ENCODE data around the gene TRAK1.

TRAK1 gene

GRCh38 chr3:42068303-42069088 is 22.7 kb upstream of the TRAK1 start:
- no peak for DNase-seq

DNA sequence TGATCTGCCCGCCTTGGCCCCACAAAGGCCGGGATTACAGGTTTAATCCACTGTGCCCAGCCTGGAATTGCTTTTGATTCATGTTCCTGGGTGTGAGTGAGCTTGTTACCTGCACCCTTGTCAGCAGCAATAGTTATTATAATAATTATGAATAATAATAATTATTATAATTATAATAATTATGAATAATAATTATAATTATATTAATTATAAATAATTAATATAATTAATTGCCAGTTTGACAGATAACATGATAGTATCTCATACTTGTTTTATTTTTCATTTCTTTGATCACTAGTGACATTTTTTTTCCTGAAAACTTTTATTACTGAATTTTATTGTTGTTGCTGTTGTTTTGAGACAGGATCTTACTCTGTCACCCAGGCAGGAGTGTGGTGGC is 21.1 kb upstream of the TRAK1 start:
- no peak for DNase-seq

- DNase-seq = no peak
Measured at GRCh38 chr3:42070524-42070923, 20.6 kb upstream of the TRAK1 start.

DNA sequence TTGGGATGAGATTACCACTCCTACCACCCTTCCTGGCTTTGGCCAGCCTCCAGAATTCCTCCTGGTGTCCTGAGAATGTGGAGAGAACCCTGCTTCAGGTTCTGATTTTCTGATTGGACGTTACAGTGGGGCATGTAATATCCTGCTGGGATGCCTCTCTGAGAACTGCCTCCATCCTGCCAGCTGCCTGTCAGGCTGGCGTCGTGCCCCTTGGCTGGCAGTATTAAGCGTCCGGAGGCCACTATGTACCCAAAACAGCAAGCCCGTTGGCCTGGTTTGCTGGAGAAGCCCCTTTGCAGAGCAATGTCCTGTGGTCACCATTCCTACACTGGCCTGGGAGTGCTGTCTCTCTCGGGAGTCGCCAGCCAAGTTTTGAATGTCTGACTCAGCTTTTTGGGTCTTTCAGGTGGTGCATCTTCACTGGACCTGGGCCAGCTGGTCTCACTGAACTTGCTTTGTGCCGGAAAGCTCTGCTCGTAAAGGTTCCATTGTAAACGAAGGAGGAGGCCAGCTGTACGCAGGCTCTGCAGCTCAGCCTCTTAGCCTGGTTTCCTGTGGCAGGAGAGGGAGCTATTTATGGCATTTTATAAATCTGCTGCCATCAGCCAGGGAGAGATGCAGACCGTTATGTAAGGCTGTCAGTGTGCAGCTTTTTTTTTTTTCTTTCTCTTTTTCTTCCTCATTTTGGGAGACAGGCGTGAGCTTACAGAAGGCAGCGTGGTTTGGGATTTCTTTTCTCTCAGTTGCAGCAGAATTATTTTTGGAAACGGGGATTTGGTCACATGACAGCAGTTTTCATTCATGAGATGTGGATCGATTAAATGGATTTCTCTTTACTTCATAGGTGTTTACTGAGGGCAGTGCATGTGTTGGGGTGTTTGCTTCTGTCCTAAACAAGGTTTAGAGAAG is 19.0 kb upstream of the TRAK1 start:
- peak; percentile 90 for DNase-seq

DNA sequence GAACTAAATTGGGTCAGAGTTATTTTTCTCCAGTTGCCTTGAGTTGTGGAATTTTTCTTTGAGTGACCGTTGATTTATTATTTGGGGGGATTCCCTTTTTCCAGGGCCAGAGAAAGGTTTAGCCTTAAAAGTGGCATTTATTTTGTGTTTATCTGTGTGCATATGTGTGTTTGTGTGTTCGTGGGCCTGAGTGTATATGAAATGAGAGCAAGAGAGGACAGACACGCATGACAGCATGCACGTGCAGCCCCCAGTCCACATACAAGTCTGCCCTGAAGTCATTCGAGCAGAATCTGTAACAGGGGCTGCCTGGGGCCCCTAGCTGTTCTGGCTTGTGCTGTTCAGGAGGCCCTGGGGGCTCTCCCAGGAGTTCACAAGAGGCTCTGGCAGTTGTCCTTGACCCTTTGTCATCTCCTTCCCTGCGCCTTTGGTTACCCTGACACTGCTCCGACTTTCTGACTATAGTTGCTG is 18.3 kb upstream of the TRAK1 start:
- DNase-seq = peak; percentile 48

GRCh38 chr3:42077785-42078184 is 13.4 kb upstream of the TRAK1 start:
- no peak for DNase-seq

DNA sequence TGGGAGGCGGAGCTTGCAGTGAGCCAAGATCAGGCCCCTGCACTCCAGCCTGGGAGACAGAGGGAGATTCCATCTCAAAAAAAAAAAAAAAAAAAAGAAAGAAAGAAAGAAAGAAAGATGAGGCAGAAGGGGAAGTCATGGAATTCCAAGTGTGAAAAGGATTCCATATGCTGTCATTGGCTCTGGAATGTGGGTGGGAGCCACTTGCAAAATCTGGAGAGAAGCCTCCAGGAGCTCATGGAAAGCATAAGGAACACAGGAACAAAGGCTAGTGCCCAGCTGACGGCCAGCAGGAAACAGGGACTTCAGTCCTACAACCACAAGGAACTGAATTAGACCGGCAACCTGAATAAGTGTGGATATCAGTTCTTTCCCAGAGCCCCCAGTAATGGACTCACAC is 12.5 kb upstream of the TRAK1 start:
- DNase-seq = no peak

GRCh38 chr3:42079701-42080452 is 11.3 kb upstream of the TRAK1 start:
- DNase-seq = no peak

DNA sequence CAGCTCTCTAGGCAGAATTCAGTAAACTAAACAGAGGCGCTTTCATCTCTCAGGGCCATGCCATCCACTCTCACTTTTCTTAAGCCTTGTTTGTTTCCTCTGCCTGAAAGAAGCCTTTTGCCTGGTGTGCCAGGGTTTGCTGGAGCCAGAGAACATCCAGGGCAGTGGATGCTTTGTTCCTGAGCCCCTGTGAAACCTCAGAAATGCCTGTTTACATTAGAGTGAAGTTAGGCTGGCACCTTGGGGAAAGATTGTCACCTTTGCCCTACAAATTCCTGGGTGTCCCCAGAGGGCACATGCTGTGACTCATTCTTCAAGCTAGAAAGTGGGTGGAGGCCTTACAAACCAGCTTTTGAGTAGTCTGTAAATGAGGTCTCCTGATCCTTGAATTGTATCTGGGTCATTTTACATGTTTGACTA is 10.7 kb upstream of the TRAK1 start:
- no peak for DNase-seq

- no peak for DNase-seq
Measured at GRCh38 chr3:42081838-42082473, 9.2 kb upstream of the TRAK1 start.

DNA sequence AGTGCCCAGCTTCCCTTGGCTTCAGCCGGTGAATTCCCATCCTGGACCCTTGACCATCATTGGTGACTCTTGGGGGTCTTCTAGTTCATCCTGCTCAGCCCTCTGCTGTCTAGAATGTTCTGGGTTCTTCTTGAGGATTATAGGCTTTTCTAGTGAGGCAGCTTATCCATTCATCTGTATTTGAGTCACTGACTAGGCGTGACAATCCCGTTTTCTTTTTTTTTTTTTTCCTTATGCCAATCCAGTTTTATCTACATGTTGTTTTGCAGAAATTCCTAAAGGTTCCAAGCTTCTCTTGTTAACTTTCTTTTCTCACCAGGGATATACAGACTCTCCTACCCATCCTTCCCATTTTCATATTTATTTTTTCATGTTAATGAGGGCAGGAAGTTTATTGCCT is 6.6 kb upstream of the TRAK1 start:
- DNase-seq = no peak

GRCh38 chr3:42085641-42086376 is 5.3 kb upstream of the TRAK1 start:
- no peak for DNase-seq

GRCh38 chr3:42088803-42089530 is 2.2 kb upstream of the TRAK1 start:
- DNase-seq = no peak

DNA sequence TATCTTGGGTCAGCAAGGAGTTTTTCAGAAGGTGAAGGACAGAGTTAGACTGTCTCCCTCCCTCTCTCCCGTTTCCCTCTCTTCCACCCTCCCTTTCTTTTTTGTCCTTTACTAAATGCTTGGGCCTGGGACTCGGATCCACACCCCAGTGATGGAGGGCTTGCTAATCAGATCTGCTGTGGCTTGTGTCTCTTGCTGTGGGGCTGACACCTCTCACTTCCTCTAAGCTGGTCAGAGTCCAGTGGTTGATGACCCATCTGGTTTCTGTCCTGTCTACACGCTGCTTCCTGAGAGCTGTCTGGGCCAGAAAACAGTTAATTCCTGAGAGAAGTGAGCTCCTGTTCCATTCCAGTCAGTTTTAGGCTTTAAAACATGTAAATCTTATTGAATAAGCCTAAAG is 849 bp downstream of the TRAK1 start:
- DNase-seq = no peak

DNA sequence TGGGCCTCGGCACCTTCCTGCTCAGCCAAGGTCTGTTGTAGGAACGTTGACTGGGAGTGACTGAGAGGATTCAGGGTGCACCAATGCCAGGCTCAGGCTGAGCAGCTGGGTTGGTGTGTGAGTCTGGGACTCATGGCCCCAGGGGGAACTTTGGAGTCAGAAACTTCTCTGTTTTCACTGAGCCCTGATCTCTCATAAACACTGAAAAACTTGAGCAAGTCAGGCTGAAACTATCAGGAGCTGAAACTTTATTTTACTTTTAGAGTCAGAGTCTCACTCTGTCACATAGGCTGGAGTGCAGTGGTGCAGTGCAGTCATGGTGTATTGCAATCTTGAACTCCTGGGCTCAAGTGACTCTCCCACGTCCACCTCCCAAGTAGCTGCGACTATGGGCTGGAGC is 3.0 kb downstream of the TRAK1 start:
- DNase-seq = no peak

DNA sequence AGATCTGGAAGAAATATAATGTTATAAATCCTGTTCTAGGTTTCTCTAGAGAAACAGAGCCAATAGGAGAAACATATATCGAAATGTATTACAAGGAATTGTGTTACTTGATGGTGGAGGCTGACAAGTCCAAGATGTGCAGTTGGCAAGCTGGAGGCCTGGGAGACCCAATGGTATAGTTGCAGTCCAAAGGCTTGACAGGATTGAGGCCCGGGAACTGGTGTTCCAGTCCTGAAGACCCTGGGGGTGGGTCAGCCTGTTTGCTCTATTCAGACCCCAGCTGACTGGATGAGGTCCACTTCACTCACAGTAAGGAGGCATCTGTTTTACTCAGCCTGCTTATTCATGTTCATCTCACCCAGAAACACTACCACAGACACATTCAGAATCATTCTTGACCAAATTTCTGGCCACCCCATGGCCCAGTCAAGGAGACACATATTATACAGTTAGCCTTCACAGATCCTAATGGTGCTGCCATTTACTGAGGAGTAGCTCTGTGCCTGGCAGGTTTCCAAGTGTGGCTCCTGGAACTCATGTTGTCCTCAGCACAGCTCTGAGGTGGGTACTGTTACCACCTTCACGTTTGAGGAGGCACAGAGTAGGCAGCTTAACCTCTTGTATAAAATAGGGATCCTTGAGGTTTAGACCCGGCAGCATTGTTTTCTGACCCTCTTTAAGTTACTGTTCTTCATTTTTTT is 3.7 kb downstream of the TRAK1 start:
- DNase-seq = no peak

DNA sequence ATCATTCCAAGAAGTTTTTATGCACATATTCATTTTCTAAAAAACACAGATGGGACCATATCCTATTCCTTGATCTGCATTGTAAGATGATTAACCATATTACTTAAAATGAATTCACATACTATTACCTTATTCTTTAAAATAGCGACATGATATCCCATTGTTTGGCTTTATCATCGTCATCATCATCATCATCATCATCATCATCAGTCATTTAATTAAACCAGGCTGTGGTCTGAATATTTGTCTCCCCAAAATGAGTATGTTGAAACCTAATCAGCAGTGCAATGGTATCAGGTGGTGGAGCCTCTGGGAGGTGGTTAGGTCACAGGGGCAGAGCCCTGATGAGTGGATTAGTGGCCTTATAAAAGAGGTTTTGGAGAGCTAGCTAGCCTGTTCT is 4.4 kb downstream of the TRAK1 start:
- DNase-seq = no peak

- no peak for DNase-seq
Measured at GRCh38 chr3:42096796-42097565, 5.8 kb downstream of the TRAK1 start.

- DNase-seq = no peak
Measured at GRCh38 chr3:42097566-42097946, 6.4 kb downstream of the TRAK1 start.

- no peak for DNase-seq
Measured at GRCh38 chr3:42098171-42098570, 7.0 kb downstream of the TRAK1 start.
